ENCODE measurements around the gene PRG2.

The PRG2 gene

DNA sequence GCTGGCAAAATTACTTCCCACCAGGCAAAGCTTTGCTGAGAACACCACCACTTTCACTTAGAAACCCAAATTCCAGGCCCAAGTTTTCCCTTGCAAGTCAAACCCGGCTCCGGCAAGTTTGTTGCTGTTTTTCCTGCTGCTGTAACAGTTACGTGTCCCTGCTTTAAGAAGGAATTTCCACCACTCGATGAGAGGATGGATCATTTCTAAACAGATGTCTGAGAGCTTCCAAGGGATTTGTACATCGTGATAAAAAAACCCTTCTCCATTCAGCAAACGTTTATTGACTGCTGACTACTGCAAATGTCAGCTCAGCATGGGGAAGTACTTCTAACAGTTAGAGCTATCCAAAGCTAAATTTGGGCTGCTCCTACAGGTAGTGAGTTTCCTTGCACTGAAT, 32.6 kb downstream of the PRG2 start:
- Mint-ChIP-seq H3K36me3 (ENCODE audit: low read depth) (no peaks in the 10 kb centered on the region), H3K4me1 (ENCODE audit: low read depth) (no peaks in the 10 kb centered on the region), H3K27me3 (peaks cover 15% of the 10 kb centered on the region), H3K27ac (no peak overlapping the region), H3K9me3 (no peaks in the 10 kb centered on the region), H3K4me3 (no peak overlapping the region)

GRCh38 chr11:57357310-57357709, 33.1 kb downstream of the PRG2 start:
- Mint-ChIP-seq H3K9me3 (no peaks in the 10 kb centered on the region), H3K36me3 (ENCODE audit: low read depth) (no peaks in the 10 kb centered on the region), H3K27me3 (peaks cover 15% of the 10 kb centered on the region), H3K27ac (no peak overlapping the region), H3K4me3 (no peak overlapping the region), H3K4me1 (ENCODE audit: low read depth) (no peaks in the 10 kb centered on the region)

DNA sequence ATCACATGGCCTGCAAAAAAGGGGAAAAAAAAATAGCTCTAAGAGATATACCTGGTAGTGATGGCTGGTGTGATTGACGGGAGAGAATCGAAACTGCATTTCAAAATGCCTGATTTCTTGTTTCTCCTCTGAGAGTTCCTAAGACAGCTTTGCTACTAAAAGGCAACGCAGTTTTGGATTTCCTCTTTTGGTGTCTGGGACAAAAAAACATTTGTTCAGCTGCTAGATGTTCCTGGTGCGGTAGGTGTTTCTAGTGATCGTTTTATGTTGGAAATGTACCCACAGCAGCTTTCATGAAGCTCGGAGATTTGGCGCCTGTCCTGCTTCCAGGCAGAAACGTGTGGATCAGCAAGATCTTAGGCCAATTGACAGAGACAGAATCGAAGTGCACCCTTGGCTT, 34.2 kb downstream of the PRG2 start:
- H3K4me3 Mint-ChIP-seq = no peak overlapping the region
- peaks cover 19% of the 10 kb centered on the region for H3K27me3 Mint-ChIP-seq
- no peak overlapping the region for H3K27ac Mint-ChIP-seq
- H3K4me1 Mint-ChIP-seq (ENCODE audit: low read depth) = no peaks in the 10 kb centered on the region
- H3K9me3 Mint-ChIP-seq = no peaks in the 10 kb centered on the region
- H3K36me3 Mint-ChIP-seq (ENCODE audit: low read depth) = no peaks in the 10 kb centered on the region

DNA sequence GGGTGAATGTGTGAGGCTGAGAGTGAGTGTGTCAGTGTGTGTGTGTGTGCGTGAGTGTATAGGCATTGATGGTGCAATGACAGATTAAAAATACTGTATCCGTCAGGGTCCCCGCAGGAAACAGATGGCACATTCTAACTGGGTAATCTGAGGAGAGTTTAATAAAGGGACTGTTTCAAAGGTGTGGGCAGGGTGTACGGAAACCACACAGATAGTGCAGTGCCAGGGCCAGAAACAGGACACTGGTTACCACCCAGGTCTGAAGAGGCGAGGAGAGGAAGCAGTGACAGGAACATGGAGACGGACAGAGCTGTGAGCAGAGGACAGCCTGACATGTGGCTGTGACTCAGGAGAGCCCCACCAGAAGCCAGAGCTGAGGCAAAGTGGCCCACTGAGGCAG, 35.8 kb downstream of the PRG2 start:
- Mint-ChIP-seq H3K27me3 (peaks cover 21% of the 10 kb centered on the region), H3K4me1 (ENCODE audit: low read depth) (no peaks in the 10 kb centered on the region), H3K27ac (no peak overlapping the region), H3K36me3 (ENCODE audit: low read depth) (no peaks in the 10 kb centered on the region), H3K4me3 (no peak overlapping the region), H3K9me3 (no peaks in the 10 kb centered on the region)

- Mint-ChIP-seq H3K4me3 (no peak overlapping the region), H3K4me1 (ENCODE audit: low read depth) (no peaks in the 10 kb centered on the region), H3K27ac (no peak overlapping the region), H3K27me3 (peaks cover 21% of the 10 kb centered on the region), H3K9me3 (no peaks in the 10 kb centered on the region), H3K36me3 (ENCODE audit: low read depth) (no peaks in the 10 kb centered on the region)
Observed at GRCh38 chr11:57353852-57354251, 36.6 kb downstream of the PRG2 start.

DNA sequence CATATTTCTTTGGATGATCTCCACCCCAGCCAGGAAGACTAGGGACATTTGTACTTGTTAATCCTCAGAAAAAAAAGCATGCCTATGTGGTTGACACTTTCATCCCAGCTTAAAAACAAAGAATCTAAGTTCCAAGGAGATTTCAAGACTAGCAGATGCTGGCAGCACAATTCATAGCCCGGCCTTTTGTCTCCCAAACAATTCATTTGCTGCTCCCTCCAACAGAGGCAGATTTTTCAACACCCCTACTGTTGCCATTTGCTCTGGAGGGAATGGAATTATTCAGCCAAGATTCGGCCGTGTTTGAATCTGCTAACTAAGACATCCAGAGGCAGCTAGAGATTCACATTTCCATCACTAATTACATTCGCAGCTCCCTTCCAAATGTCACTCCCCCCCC, 37.0 kb downstream of the PRG2 start:
- no peaks in the 10 kb centered on the region for H3K9me3 Mint-ChIP-seq
- H3K4me3 Mint-ChIP-seq = no peak overlapping the region
- H3K27me3 Mint-ChIP-seq = peaks cover 21% of the 10 kb centered on the region
- H3K27ac Mint-ChIP-seq = no peak overlapping the region
- H3K36me3 Mint-ChIP-seq (ENCODE audit: low read depth) = no peaks in the 10 kb centered on the region
- H3K4me1 Mint-ChIP-seq (ENCODE audit: low read depth) = no peaks in the 10 kb centered on the region

DNA sequence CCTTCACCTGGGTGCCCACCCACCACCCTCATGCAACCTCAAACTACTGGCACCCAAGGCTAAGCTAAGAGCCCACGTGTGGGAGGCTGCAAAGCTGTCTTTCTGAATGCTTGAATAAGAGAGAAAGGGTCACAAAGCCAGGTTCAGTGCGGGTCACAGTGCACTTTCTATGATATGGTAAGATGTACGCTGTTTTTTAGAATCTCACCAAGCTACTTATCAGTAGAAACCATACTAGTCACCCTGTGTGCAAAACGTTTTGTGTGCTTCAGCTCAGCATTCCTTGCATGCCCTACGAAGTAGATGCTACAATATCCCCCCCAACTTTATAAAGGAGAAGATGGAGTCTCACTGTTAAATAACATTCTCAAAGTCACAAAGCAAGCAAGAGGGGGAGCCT, 37.4 kb downstream of the PRG2 start:
- no peak overlapping the region for H3K27ac Mint-ChIP-seq
- H3K4me3 Mint-ChIP-seq = no peak overlapping the region
- H3K4me1 Mint-ChIP-seq (ENCODE audit: low read depth) = no peaks in the 10 kb centered on the region
- H3K27me3 Mint-ChIP-seq = peaks cover 21% of the 10 kb centered on the region
- no peaks in the 10 kb centered on the region for H3K9me3 Mint-ChIP-seq
- no peaks in the 10 kb centered on the region for H3K36me3 Mint-ChIP-seq (ENCODE audit: low read depth)

GRCh38 chr11:57349491-57350274, 40.8 kb downstream of the PRG2 start:
- no peaks in the 10 kb centered on the region for H3K36me3 Mint-ChIP-seq (ENCODE audit: low read depth)
- no peak overlapping the region for H3K27ac Mint-ChIP-seq
- no peaks in the 10 kb centered on the region for H3K9me3 Mint-ChIP-seq
- H3K4me1 Mint-ChIP-seq (ENCODE audit: low read depth) = no peaks in the 10 kb centered on the region
- no peak overlapping the region for H3K4me3 Mint-ChIP-seq
- peaks cover 10% of the 10 kb centered on the region for H3K27me3 Mint-ChIP-seq

DNA sequence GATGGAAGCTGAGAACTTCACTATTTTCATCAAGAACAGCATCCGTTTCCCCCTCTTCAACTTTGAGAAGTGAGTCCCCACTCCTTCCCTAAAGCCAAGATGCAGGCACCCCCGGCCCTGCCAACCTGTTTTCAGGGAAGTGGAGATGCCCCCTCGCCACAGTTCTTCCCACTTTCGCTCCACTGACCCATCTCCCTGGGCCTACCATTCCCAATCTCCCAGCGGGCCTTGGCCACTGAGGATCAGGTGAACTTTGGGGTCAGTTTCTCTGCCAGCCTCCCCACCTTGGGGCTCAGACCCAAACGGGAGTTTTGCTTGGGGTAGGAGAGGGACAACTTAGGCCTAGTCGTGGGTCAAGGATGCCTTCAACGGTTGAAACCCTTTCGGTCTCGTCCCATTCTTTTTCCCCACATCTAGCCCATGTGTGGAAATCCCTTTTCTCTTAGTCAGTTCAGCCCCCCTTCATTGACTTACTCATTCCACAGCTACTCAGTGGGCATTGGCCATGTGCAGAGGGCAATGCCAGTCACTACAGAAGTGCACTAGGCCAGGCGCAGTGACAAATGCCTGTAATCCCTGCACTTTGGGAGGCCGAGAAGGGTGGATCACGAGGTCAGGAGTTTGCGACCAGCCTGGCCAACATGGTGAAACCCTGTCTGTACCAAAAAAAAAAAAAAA, 41.7 kb downstream of the PRG2 start:
- H3K9me3 Mint-ChIP-seq = no peaks in the 10 kb centered on the region
- H3K4me1 Mint-ChIP-seq (ENCODE audit: low read depth) = no peaks in the 10 kb centered on the region
- no peak overlapping the region for H3K27ac Mint-ChIP-seq
- H3K27me3 Mint-ChIP-seq = peaks cover 6% of the 10 kb centered on the region
- no peak overlapping the region for H3K4me3 Mint-ChIP-seq
- no peaks in the 10 kb centered on the region for H3K36me3 Mint-ChIP-seq (ENCODE audit: low read depth)

GRCh38 chr11:57348052-57348451, 42.4 kb downstream of the PRG2 start:
- Mint-ChIP-seq H3K9me3 (no peaks in the 10 kb centered on the region), H3K27me3 (peaks cover 6% of the 10 kb centered on the region), H3K36me3 (ENCODE audit: low read depth) (no peaks in the 10 kb centered on the region), H3K4me1 (ENCODE audit: low read depth) (no peaks in the 10 kb centered on the region), H3K4me3 (no peak overlapping the region), H3K27ac (no peak overlapping the region)

GRCh38 chr11:57347336-57347735, 43.1 kb downstream of the PRG2 start:
- H3K27ac Mint-ChIP-seq = no peak overlapping the region
- H3K4me3 Mint-ChIP-seq = no peak overlapping the region
- no peaks in the 10 kb centered on the region for H3K4me1 Mint-ChIP-seq (ENCODE audit: low read depth)
- H3K36me3 Mint-ChIP-seq (ENCODE audit: low read depth) = no peaks in the 10 kb centered on the region
- no peaks in the 10 kb centered on the region for H3K9me3 Mint-ChIP-seq
- peaks cover 6% of the 10 kb centered on the region for H3K27me3 Mint-ChIP-seq

DNA sequence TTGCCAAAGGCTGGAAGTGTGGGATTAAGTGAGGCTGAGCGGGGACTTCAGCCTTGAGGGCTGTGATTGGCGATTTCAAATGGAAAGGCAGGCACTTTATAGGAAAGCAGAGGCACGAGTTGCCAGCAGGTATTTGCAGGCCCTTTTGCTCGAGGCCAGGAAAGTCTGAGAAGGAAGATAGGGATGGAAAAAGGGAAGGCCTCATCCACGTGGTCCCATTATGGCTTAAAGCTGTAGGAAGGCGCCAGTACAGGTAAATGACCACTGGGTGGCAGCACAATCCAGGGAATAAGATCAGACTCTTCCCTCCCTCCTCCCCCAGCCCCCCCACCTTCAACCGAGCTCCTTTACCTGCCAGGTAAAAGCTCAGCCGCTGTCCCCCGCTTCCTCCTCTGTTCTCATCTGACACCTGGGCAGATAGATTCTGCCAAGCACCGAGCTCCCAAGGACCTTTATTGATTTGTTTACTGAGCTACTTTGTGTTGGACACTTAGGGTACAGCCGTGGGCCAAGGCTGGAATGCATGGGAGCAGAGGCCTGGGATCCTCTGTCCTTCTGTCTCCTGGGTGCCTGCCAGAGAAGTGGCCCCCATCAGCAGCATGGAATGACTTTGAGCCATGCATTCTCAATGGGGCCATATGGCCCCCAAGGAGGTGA, 44.8 kb downstream of the PRG2 start:
- peak overlapping the region; percentile 24 for H3K27ac Mint-ChIP-seq
- no peaks in the 10 kb centered on the region for H3K36me3 Mint-ChIP-seq (ENCODE audit: low read depth)
- no peaks in the 10 kb centered on the region for H3K27me3 Mint-ChIP-seq
- H3K9me3 Mint-ChIP-seq = no peaks in the 10 kb centered on the region
- H3K4me3 Mint-ChIP-seq = no peak overlapping the region
- peaks cover 5% of the 10 kb centered on the region for H3K4me1 Mint-ChIP-seq (ENCODE audit: low read depth)

GRCh38 chr11:57344826-57345225, 45.6 kb downstream of the PRG2 start:
- H3K4me1 Mint-ChIP-seq (ENCODE audit: low read depth) = peaks cover 7% of the 10 kb centered on the region
- H3K4me3 Mint-ChIP-seq = no peak overlapping the region
- H3K36me3 Mint-ChIP-seq (ENCODE audit: low read depth) = no peaks in the 10 kb centered on the region
- no peaks in the 10 kb centered on the region for H3K9me3 Mint-ChIP-seq
- no peaks in the 10 kb centered on the region for H3K27me3 Mint-ChIP-seq
- H3K27ac Mint-ChIP-seq = no peak overlapping the region

DNA sequence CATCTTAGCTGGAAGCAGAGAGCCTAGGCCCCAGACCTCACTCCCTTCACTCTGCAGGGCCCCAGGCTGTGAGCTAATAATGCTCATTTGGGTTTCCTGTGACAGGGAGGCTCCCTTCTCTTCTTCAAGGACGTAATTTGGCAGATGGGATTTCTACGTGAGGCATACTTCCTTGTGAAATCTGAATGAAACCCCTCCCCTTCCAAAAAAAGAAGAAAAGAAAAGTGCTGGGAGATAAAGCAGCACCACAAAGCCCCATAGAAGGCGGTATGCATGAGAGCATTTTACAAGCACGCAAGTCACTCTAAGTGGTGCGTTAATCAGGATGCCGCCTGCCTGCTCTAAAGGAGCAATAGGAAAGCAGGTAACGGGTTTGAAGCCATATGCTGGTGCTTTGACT, 46.6 kb downstream of the PRG2 start:
- no peak overlapping the region for H3K27ac Mint-ChIP-seq
- H3K9me3 Mint-ChIP-seq = no peaks in the 10 kb centered on the region
- no peaks in the 10 kb centered on the region for H3K36me3 Mint-ChIP-seq (ENCODE audit: low read depth)
- H3K4me1 Mint-ChIP-seq (ENCODE audit: low read depth) = peaks cover 7% of the 10 kb centered on the region
- no peaks in the 10 kb centered on the region for H3K27me3 Mint-ChIP-seq
- H3K4me3 Mint-ChIP-seq = no peak overlapping the region

DNA sequence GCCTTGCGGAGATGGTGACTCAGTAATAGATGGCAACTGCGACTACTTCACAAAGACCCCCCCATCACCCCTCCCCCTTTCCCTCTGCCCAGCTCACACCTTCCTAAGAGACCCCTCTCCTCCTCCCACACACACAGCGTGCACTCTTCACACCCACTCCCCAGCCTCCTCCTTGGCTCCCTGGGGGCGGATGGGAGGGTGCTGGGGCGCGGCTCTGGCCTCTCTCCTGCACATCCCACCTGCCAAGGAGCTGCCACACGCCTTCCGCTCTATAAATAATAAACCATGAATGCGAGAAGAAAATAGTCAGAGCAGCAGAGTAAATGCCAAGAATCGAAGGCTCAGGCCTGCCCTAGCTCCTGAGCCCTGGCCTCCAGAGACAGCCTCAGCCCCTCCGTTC, 47.7 kb downstream of the PRG2 start:
- Mint-ChIP-seq H3K4me1 (ENCODE audit: low read depth) (peaks cover 7% of the 10 kb centered on the region), H3K36me3 (ENCODE audit: low read depth) (no peaks in the 10 kb centered on the region), H3K4me3 (no peak overlapping the region), H3K27me3 (no peaks in the 10 kb centered on the region), H3K9me3 (no peaks in the 10 kb centered on the region), H3K27ac (no peak overlapping the region)

Measured in stimulated activated naive CD8-positive, alpha-beta T cell treated with anti-CD3 and anti-CD28 coated beads, Interleukin-15, Interleukin-2, amounts not matched to agents 100 ng/mL and 50 ng/mL, for 24 hours (primary cell).